Thyroid gland (tissue), 4 donors: ENCODE results near the gene KLF14. TPM values are rescaled to one million over a fixed set of nuclear protein-coding genes. Genes with fewer than 3 reads are reported as not detected.

Experiments used
- DNase-seq, 2 donors: peaks; one replicate each; pipeline ENCODE4 v3.0.0-alpha.2; 2019
- H3K27ac ChIP-seq, 3 donors: fragments of 200-600 bp; sonication (generic); 1 replicate in 2 of 3; 2 replicates in 1 of 3; pipeline ENCODE4 v1.5.1; 2016 to 2019; ENCODE audit warnings: mild to moderate bottlenecking in 1 of 3, moderate library complexity in 1 of 3
- H3K27me3 ChIP-seq: fragments of 200-600 bp; sonication (generic); one replicate; pipeline ENCODE4 v1.5.1; 2019
- H3K36me3 ChIP-seq, 2 donors: fragments of 200-600 bp; sonication (generic); one replicate each; pipeline ENCODE4 v1.5.1; 2016 to 2019
- H3K4me1 ChIP-seq, 2 donors: fragments of 200-600 bp; sonication (generic); one replicate each; pipeline ENCODE4 v1.5.1; 2017 to 2019
- H3K4me3 ChIP-seq, 3 donors: fragments of 200-600 bp; sonication (generic); replicated peaks in 1 of 3; 1 replicate in 2 of 3; 2 replicates in 1 of 3; pipeline ENCODE4 v1.5.1; 2016; ENCODE audit warnings: mild to moderate bottlenecking in 1 of 3
- H3K9me3 ChIP-seq: fragments of 200-600 bp; sonication (generic); one replicate; pipeline ENCODE4 v1.5.1; 2017
- POLR2A ChIP-seq, 2 donors: fragments of 450-650 bp; IDR thresholded peaks; one replicate each; pipeline ENCODE4 v1.6.1; 2017; ENCODE audit warnings: antibody characterized with exemption in 2 of 2, mild to moderate bottlenecking in 2 of 2, moderate library complexity in 1 of 2
- WGBS, 2 donors: methylation state at CpG; one replicate each; pipeline ENCODE4 v1.1.5; 2017; 5-methylcytosine and 5-hydroxymethylcytosine counted together
- intact Hi-C: fragments of 100-400 bp; cut with DNase I; formaldehyde crosslinking; loops from one replicate; pipeline ENCODE4 v1.15.1; 2023
- total RNA-seq, 4 donors: library from RNA; depleted of rRNA; stranded (reverse); fragments of >200 nt; gene quantifications; one replicate each; pipeline ENCODE4 v1.2.3, GENCODE V29; 2016
- TF ChIP-seq, protein P1 (sequence below), 6 experiments: fragments of 200-600 bp in 3 of 6; fragments of 450-650 bp in 3 of 6; sonication (generic) in 3 of 6; IDR thresholded peaks; one replicate each; pipeline ENCODE4 v1.5.1; 2016 to 2019; ENCODE audit warnings: antibody characterized with exemption in 6 of 6, mild to moderate bottlenecking in 2 of 6, inconsistent platforms in 1 of 6, moderate library complexity in 1 of 6

Gene KLF14
- total RNA-seq, 4 donors from 2014 or later, result not detected

DNA sequence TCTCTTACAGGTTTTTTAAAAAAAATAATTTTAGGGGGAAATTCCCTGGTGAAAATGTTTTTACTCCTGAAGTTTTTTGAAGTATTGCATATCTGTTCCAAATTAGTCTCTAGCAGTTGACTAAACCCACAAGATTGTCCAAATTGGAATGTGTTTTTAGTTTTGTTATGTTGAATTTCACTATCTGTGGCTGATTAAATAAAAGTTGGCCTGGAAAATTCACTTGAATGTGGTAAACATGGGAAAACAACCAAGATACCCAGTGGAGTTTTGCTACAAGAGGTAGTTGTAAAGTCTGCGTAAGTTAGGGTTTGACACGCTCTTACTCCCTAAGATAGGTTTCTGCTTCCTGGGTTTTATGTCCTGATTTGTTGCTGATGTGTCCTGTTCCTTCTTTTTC lies 51.0 kb downstream of the KLF14 start:
- Histone ChIP-seq H3K27me3 (no peaks in the 10 kb centered on the region), H3K27ac (no peak overlapping the region), H3K9me3 (no peaks in the 10 kb centered on the region), H3K4me1 (no peaks in the 10 kb centered on the region), H3K4me3 (no peak overlapping the region), H3K36me3 (no peaks in the 10 kb centered on the region)
- no peak for DNase-seq
- WGBS, 2 donors, result 92% methylated on average over 2 of the region's 2 CpGs
- intact Hi-C loops, result no loop called here
- TF ChIP-seq, protein P1, sequence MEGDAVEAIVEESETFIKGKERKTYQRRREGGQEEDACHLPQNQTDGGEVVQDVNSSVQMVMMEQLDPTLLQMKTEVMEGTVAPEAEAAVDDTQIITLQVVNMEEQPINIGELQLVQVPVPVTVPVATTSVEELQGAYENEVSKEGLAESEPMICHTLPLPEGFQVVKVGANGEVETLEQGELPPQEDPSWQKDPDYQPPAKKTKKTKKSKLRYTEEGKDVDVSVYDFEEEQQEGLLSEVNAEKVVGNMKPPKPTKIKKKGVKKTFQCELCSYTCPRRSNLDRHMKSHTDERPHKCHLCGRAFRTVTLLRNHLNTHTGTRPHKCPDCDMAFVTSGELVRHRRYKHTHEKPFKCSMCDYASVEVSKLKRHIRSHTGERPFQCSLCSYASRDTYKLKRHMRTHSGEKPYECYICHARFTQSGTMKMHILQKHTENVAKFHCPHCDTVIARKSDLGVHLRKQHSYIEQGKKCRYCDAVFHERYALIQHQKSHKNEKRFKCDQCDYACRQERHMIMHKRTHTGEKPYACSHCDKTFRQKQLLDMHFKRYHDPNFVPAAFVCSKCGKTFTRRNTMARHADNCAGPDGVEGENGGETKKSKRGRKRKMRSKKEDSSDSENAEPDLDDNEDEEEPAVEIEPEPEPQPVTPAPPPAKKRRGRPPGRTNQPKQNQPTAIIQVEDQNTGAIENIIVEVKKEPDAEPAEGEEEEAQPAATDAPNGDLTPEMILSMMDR (IDR thresholded peaks at IDR 0.05), result no peak
- TF ChIP-seq POLR2A (IDR thresholded peaks at IDR 0.05), result no peak

Other genes with a start within 250 kb of the KLF14 start
- gene MEST, start 242.1 kb downstream of the KLF14 start, total RNA-seq, result 10 to 100 TPM; 20.7 to 29.8 (median 25.5) TPM
- gene COPG2, start 65.5 kb downstream of the KLF14 start, total RNA-seq, result 10 to 100 TPM; 22.4 to 25.7 (median 24.7) TPM
- not detected for gene TSGA13, start 47.7 kb downstream of the KLF14 start, total RNA-seq